HepG2 (cell line): ENCODE data around the gene HOMEZ. TPM values are rescaled to one million over a fixed set of nuclear protein-coding genes. Genes with fewer than 3 reads are reported as not detected.

Experiments used
- AGO1 ChIP-seq: fragments of 200-400 bp; formaldehyde crosslinking; IDR thresholded peaks from 2 replicates; pipeline ENCODE4 v1.6.1; 2017; ENCODE audit warnings: mild to moderate bottlenecking, low read depth, low read length, moderate library complexity; ENCODE audit not compliant: poor library complexity, severe bottlenecking
- CHD4 ChIP-seq: fragments of 200-600 bp; sonication (generic); IDR thresholded peaks from 2 replicates; pipeline ENCODE4 v1.7.0; 2017; ENCODE audit warnings: mild to moderate bottlenecking, low read length, borderline replicate concordance
- EEA1 ChIP-seq: sonication (generic); formaldehyde crosslinking; IDR thresholded peaks from 2 replicates; pipeline ENCODE4 v1.5.1; 2020; ENCODE audit warnings: mild to moderate bottlenecking, missing genetic modification reagents, borderline replicate concordance
- HNRNPH1 ChIP-seq: fragments of 200-400 bp; formaldehyde crosslinking; optimal IDR thresholded peaks from 2 replicates; pipeline ENCODE3; 2017; ENCODE audit warnings: mild to moderate bottlenecking, low read depth, low read length
- KAT7 ChIP-seq: IDR thresholded peaks from 2 replicates; pipeline ENCODE4 v1.6.1; 2018; ENCODE audit warnings: borderline replicate concordance, missing compliant biosample characterization
- NFKBIZ ChIP-seq: IDR thresholded peaks from 2 replicates; pipeline ENCODE4 v1.6.1; 2018; ENCODE audit warnings: missing genetic modification reagents, missing compliant biosample characterization
- SPEN ChIP-seq: sonication (generic); formaldehyde crosslinking; IDR thresholded peaks from 2 replicates; pipeline ENCODE4 v1.5.1; 2020; ENCODE audit warnings: low read depth, mild to moderate bottlenecking, missing genetic modification reagents
- ZBTB20 ChIP-seq: sonication (generic); formaldehyde crosslinking; IDR thresholded peaks from 2 replicates; pipeline ENCODE4 v1.8.1; 2023; ENCODE audit warnings: missing genetic modification reagents, low read depth, mild to moderate bottlenecking, borderline replicate concordance
- ZFY ChIP-seq: sonication (generic); formaldehyde crosslinking; IDR thresholded peaks from 2 replicates; pipeline ENCODE4 v1.4.0; 2020; ENCODE audit warnings: missing genetic modification reagents
- ZNF224 ChIP-seq: sonication (generic); formaldehyde crosslinking; IDR thresholded peaks from 2 replicates; pipeline ENCODE4 v1.5.0; 2020; ENCODE audit warnings: mild to moderate bottlenecking, missing genetic modification reagents
- ZNF292 ChIP-seq: sonication (generic); formaldehyde crosslinking; IDR thresholded peaks from 2 replicates; pipeline ENCODE4 v1.8.1; 2022; ENCODE audit warnings: mild to moderate bottlenecking, low read depth, missing genetic modification reagents, borderline replicate concordance
- ZNF552 ChIP-seq: sonication (generic); formaldehyde crosslinking; IDR thresholded peaks from 2 replicates; pipeline ENCODE4 v1.9.0; 2022; ENCODE audit warnings: missing genetic modification reagents, mild to moderate bottlenecking, borderline replicate concordance
- ZNF720 ChIP-seq: sonication (generic); formaldehyde crosslinking; IDR thresholded peaks from 2 replicates; pipeline ENCODE4 v1.4.0; 2020; ENCODE audit warnings: missing genetic modification reagents
- polyA plus RNA-seq, 8 experiments: library from polyadenylated mRNA; depleted of rRNA in 3 of 8; stranded (reverse) in 7 of 8; unstranded in 1 of 8; fragments of >200 nt; fragmentation: Illumina TruSeq in 4 of 8; extraction: Trizol in 4 of 8; gene quantifications; 2 replicates each; pipeline versions ENCODE4 v1.2.1 to v1.2.3, GENCODE V29; 2011 to 2016; ENCODE audit warnings: low read depth in 4 of 8, missing spikeins in 1 of 8, mixed read lengths in 1 of 8; ENCODE audit not compliant: insufficient read depth in 1 of 8
- total RNA-seq, 5 experiments: library from RNA; depleted of rRNA; stranded (reverse); fragments of >200 nt; fragmentation: Illumina TruSeq; extraction: Trizol; gene quantifications; 2 replicates each; pipeline ENCODE4 v1.2.3, GENCODE V29; 2016; ENCODE audit warnings: low read depth in 1 of 5
- TF ChIP-seq, protein P1 (sequence below), 2 experiments: sonication (generic) in 1 of 2; formaldehyde crosslinking in 1 of 2; IDR thresholded peaks; 2 replicates each; pipeline versions ENCODE4 v1.5.1 to v1.6.1; 2011 to 2020; ENCODE audit warnings: borderline replicate concordance in 1 of 2, low read depth in 1 of 2, low read length in 1 of 2, mild to moderate bottlenecking in 1 of 2, missing genetic modification reagents in 1 of 2, moderate library complexity in 1 of 2
- TF ChIP-seq, protein P2 (sequence below): IDR thresholded peaks from 2 replicates; pipeline ENCODE4 v1.6.1; 2016; ENCODE audit warnings: mild to moderate bottlenecking

Gene HOMEZ
- total and polyA plus RNA-seq, 2 of the 13 experiments (the other 11 are each of a cell fraction or from before 2014, with no cell fraction given) = 14.5 to 31.8 TPM

DNA sequence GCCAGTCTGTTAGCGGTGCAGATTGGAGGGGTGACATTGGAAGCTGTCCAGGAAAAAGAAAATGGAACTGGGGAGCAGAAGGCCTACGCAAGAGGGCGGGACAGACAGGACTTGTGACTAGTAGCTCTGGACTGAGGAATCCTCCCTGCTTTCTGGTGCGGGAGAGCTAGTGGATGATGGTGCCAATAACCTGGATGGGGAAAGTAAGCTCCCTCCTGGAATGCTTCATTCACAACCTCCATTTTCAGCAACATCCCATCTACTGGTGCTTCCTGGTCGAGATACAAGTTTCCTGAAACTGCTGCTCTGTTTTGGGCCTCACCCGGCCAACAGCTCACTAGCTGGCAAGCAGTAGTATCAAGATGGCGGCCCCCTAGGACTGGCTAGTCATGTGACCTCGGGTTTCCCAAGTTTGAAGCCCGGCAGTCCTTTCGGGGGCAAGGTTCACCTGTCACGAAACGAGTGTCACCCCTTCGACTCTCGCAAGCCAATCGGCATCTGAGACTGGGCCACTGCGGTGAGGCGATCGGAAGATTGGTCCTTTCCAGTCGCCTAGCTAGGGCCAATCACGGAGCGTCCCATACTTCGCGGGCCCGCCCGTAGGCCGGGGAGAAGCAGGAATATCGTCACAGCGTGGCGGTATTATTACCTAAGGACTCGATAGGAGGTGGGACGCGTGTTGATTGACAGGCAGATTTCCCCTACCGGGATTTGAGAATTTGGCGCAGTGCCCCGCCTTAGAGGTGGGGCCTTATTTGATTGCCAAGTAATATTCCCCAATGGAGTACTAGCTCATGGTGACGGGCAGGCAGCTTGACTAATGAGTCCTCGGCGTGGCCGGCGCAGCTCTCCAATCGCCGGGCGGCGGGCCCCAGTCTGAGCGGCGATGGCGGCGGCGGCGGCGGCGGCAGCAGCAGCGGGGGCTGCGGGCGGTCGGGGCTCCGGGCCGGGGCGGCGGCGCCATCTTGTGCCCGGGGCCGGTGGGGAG, 34.9 kb upstream of the HOMEZ start, which contains the start of gene PABPN1 (continued):
- peak; percentile 92; the same call in 1 of the 2 replicates for TF ChIP-seq ZBTB20 (CRISPR knock-in tag)
- peak; percentile 78 for TF ChIP-seq HNRNPH1
- peak; percentile 100 for TF ChIP-seq SPEN
- TF ChIP-seq EEA1 (CRISPR knock-in tag) = peak; percentile 85
- TF ChIP-seq AGO1 = peak; percentile 96
- peak; percentile 94; the same call in 1 of the 2 replicates for TF ChIP-seq CHD4
- TF ChIP-seq ZNF292 (CRISPR knock-in tag) = 0 out of 2 replicates have a peak, but pooled peaks have one; percentile 76
- TF ChIP-seq KAT7 = peak; percentile 91
- peak; percentile 95 for TF ChIP-seq ZNF552 (CRISPR knock-in tag)
- no peak for TF ChIP-seq ZNF720 (CRISPR knock-in tag)
- TF ChIP-seq ZFY (CRISPR knock-in tag) = peak; percentile 95
- TF ChIP-seq, protein P1, sequence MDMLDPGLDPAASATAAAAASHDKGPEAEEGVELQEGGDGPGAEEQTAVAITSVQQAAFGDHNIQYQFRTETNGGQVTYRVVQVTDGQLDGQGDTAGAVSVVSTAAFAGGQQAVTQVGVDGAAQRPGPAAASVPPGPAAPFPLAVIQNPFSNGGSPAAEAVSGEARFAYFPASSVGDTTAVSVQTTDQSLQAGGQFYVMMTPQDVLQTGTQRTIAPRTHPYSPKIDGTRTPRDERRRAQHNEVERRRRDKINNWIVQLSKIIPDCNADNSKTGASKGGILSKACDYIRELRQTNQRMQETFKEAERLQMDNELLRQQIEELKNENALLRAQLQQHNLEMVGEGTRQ (IDR thresholded peaks at IDR 0.05; ENCODE audit: low read depth, low read length) = peak; percentile 92
- TF ChIP-seq, protein P1 (CRISPR knock-in tag; IDR thresholded peaks at IDR 0.05; ENCODE audit: borderline replicate concordance) = peak; percentile 99
- TF ChIP-seq ZNF224 (CRISPR knock-in tag) = peak; percentile 62
- TF ChIP-seq, protein P2, sequence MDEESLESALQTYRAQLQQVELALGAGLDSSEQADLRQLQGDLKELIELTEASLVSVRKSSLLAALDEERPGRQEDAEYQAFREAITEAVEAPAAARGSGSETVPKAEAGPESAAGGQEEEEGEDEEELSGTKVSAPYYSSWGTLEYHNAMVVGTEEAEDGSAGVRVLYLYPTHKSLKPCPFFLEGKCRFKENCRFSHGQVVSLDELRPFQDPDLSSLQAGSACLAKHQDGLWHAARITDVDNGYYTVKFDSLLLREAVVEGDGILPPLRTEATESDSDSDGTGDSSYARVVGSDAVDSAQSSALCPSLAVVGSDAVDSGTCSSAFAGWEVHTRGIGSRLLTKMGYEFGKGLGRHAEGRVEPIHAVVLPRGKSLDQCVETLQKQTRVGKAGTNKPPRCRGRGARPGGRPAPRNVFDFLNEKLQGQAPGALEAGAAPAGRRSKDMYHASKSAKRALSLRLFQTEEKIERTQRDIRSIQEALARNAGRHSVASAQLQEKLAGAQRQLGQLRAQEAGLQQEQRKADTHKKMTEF (CRISPR knock-in tag) = peak; percentile 100
- TF ChIP-seq NFKBIZ (CRISPR knock-in tag) = peak; percentile 85; the same call in 1 of the 2 replicates
